Thyroid gland (tissue), 4 donors: ENCODE measurements around the gene POT1. TPM values are rescaled to one million over a fixed set of nuclear protein-coding genes. Genes with fewer than 3 reads are reported as not detected.

Experiments
- DNase-seq, 2 donors: peaks; one replicate each; pipeline ENCODE4 v3.0.0-alpha.2; 2019
- H3K27ac ChIP-seq, 3 donors: fragments of 200-600 bp; sonication (generic); 1 replicate in 2 of 3; 2 replicates in 1 of 3; pipeline ENCODE4 v1.5.1; 2016 to 2019; ENCODE audit warnings: mild to moderate bottlenecking in 1 of 3, moderate library complexity in 1 of 3
- H3K27me3 ChIP-seq: fragments of 200-600 bp; sonication (generic); one replicate; pipeline ENCODE4 v1.5.1; 2019
- H3K36me3 ChIP-seq, 2 donors: fragments of 200-600 bp; sonication (generic); one replicate each; pipeline ENCODE4 v1.5.1; 2016 to 2019
- H3K4me1 ChIP-seq, 2 donors: fragments of 200-600 bp; sonication (generic); one replicate each; pipeline ENCODE4 v1.5.1; 2017 to 2019
- H3K4me3 ChIP-seq, 3 donors: fragments of 200-600 bp; sonication (generic); replicated peaks in 1 of 3; 1 replicate in 2 of 3; 2 replicates in 1 of 3; pipeline ENCODE4 v1.5.1; 2016; ENCODE audit warnings: mild to moderate bottlenecking in 1 of 3
- H3K9me3 ChIP-seq: fragments of 200-600 bp; sonication (generic); one replicate; pipeline ENCODE4 v1.5.1; 2017
- CTCF ChIP-seq, 6 experiments: fragments of 200-600 bp in 3 of 6; fragments of 450-650 bp in 3 of 6; sonication (generic) in 3 of 6; IDR thresholded peaks; one replicate each; pipeline ENCODE4 v1.5.1; 2016 to 2019; ENCODE audit warnings: antibody characterized with exemption in 6 of 6, mild to moderate bottlenecking in 2 of 6, inconsistent platforms in 1 of 6, moderate library complexity in 1 of 6
- POLR2A ChIP-seq, 2 donors: fragments of 450-650 bp; IDR thresholded peaks; one replicate each; pipeline ENCODE4 v1.6.1; 2017; ENCODE audit warnings: antibody characterized with exemption in 2 of 2, mild to moderate bottlenecking in 2 of 2, moderate library complexity in 1 of 2
- WGBS, 2 donors: methylation state at CpG; one replicate each; pipeline ENCODE4 v1.1.5; 2017; 5-methylcytosine and 5-hydroxymethylcytosine counted together
- intact Hi-C: fragments of 100-400 bp; cut with DNase I; formaldehyde crosslinking; loops from one replicate; pipeline ENCODE4 v1.15.1; 2023
- total RNA-seq, 4 donors: library from RNA; depleted of rRNA; stranded (reverse); fragments of >200 nt; gene quantifications; one replicate each; pipeline ENCODE4 v1.2.3, GENCODE V29; 2016

Gene POT1
- total RNA-seq, 4 donors from 2014 or later, result 30.6 to 48.4 (median 35.4) TPM

DNA sequence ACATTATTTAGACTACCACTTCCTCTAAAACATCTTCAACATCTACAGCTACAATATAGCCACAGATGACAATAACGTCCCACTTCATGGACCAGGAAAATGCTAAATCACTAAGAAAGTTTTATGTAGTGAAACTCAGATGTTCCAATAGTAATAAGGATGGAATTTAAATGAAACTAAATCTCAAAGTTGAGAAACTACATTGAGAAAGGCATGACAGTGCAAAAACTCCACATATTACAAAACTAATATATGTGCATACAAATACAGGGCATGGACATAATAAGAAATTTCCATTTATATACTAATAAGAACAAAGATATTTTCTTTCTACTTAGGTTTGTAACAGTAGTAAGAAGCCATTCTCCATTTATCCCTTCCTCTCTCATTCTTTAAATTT, 31.1 kb downstream of the POT1 start:
- no peaks in the 10 kb centered on the region for H3K9me3 ChIP-seq
- no peaks in the 10 kb centered on the region for H3K27me3 ChIP-seq
- no peaks in the 10 kb centered on the region for H3K36me3 ChIP-seq
- no peaks in the 10 kb centered on the region for H3K4me1 ChIP-seq
- H3K27ac ChIP-seq, result no peak overlapping the region
- intact Hi-C loops, result no loop called here
- TF ChIP-seq CTCF (IDR thresholded peaks at IDR 0.05) (no peak), POLR2A (IDR thresholded peaks at IDR 0.05) (no peak)
- H3K4me3 ChIP-seq, result no peak overlapping the region
- no peak for DNase-seq
- 89% methylated on average over 1 of the region's 1 CpG for WGBS, 2 donors

GRCh38 chr7:124896001-124896400, 33.6 kb downstream of the POT1 start:
- no peak for TF ChIP-seq CTCF (IDR thresholded peaks at IDR 0.05)
- TF ChIP-seq POLR2A (IDR thresholded peaks at IDR 0.05), result no peak
- Histone ChIP-seq H3K36me3 (peaks cover 0 to 3% of the 10 kb centered on the region in 2 donors), H3K4me1 (no peaks in the 10 kb centered on the region), H3K9me3 (no peaks in the 10 kb centered on the region), H3K4me3 (no peak overlapping the region), H3K27ac (no peak overlapping the region), H3K27me3 (no peaks in the 10 kb centered on the region)
- DNase-seq, result no peak
- 97 to 99% methylated on average over 3 of the region's 3 CpGs for WGBS, 2 donors
- intact Hi-C loops, result no loop called here

DNA sequence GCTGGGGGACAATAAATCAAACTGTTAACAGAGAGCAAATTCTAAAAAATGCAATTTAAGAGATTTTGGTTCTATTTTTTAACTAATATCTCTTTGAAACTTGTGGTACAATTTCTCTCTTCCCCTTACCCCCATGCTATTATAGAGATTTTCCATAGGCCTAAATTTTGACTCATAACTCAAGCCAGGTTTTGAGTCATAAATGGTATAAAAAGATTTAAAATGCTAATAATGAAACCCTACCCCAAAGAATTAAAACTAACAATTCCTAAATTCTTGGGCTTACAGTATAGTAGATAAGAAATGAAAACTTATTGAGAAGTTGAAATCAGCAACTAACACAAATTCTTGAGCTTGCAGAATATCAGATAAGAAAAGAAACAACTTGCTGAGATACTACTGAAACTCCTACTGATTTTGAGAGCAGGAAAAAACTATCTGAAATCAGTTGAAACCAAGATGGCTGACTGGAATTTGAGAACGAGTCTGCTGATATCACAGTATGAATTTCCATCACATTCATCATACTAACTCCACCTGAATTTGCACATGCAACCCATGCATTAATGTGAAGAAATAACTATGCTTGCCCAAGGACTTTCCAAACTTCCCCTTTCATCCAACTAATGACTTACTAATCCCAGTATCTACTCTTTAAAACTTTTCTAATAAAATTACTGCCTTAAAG, 36.3 kb downstream of the POT1 start:
- intact Hi-C loops, result no loop called here
- no peak overlapping the region for H3K27ac ChIP-seq
- H3K4me3 ChIP-seq, result no peak overlapping the region
- 93 to 97% methylated on average over 1 of the region's 1 CpG for WGBS, 2 donors
- no peaks in the 10 kb centered on the region for H3K4me1 ChIP-seq
- peaks cover 0 to 11% of the 10 kb centered on the region in 2 donors for H3K36me3 ChIP-seq
- H3K9me3 ChIP-seq, result no peaks in the 10 kb centered on the region
- TF ChIP-seq POLR2A (IDR thresholded peaks at IDR 0.05), result no peak
- TF ChIP-seq CTCF (IDR thresholded peaks at IDR 0.05), result no peak
- DNase-seq, result no peak
- no peaks in the 10 kb centered on the region for H3K27me3 ChIP-seq

GRCh38 chr7:124887247-124887646, 42.4 kb downstream of the POT1 start:
- intact Hi-C loops, result no loop called here
- H3K4me3 ChIP-seq, result no peak overlapping the region
- no peaks in the 10 kb centered on the region for H3K27me3 ChIP-seq
- H3K36me3 ChIP-seq, result peaks cover 0 to 11% of the 10 kb centered on the region in 2 donors
- H3K9me3 ChIP-seq, result no peaks in the 10 kb centered on the region
- DNase-seq, result no peak
- no peak overlapping the region for H3K27ac ChIP-seq
- 96 to 99% methylated on average over 3 of the region's 3 CpGs for WGBS, 2 donors
- TF ChIP-seq CTCF (IDR thresholded peaks at IDR 0.05) (no peak), POLR2A (IDR thresholded peaks at IDR 0.05) (no peak)
- H3K4me1 ChIP-seq, result no peaks in the 10 kb centered on the region

DNA sequence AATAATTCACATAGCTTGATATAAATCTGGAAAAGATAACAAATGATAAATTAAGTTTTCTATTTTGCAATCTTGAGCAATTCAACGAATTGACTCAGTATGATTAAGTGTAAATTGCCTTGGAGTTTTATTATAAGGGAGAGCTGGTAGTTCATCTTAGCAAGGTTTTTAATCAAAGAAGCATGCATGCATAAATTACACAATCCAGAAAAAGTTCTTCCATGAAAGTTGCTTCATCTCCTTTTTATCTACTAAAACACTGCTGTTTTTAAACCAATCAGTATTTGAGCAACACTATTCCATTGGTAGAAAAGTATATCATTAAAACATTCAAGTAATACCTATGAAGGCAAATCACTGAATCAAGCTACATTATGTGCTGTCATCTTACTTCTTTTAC, 47.6 kb downstream of the POT1 start:
- Histone ChIP-seq H3K9me3 (no peaks in the 10 kb centered on the region), H3K27ac (no peak overlapping the region), H3K27me3 (no peaks in the 10 kb centered on the region), H3K36me3 (no peaks in the 10 kb centered on the region), H3K4me3 (no peak overlapping the region), H3K4me1 (no peaks in the 10 kb centered on the region)
- TF ChIP-seq CTCF (IDR thresholded peaks at IDR 0.05) (no peak), POLR2A (IDR thresholded peaks at IDR 0.05) (no peak)
- WGBS, 2 donors, result 82 to 89% methylated on average over 1 of the region's 1 CpG
- no peak for DNase-seq
- intact Hi-C loops, result no loop called here
